ENCODE results near the gene VAPA. TPM values are rescaled to one million over a fixed set of nuclear protein-coding genes. Genes with fewer than 3 reads are reported as not detected.

VAPA gene
- total RNA-seq, 1 experiment from 2014 or later: 196 TPM

DNA sequence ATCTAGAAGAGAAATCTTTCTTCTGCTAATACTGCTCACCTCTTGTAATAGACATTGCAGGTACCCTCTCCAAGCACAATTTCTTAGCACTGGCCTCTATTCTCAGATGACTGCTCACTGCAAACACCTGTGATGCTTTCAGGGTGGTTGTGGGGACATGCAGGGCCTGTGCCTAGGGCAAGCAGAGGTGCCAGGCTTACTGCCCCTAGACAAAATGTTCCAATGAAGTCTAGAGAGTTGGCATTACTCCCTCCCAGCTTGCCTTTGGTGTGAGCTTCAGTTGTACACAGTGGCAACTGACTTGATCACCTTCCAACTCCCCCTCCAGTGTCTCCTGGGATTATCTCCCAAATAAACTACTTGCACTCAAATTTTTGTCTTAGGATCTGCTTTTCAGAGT, 41.0 kb upstream of the VAPA start:
- Mint-ChIP-seq H3K27ac (ENCODE audit: unreplicated experiment) (no peak overlapping the region), H3K27me3 (ENCODE audit: unreplicated experiment) (no peaks in the 10 kb centered on the region), H3K36me3 (ENCODE audit: insufficient read depth, unreplicated experiment) (peaks cover 24% of the 10 kb centered on the region), H3K4me1 (ENCODE audit: low read depth, unreplicated experiment) (peaks cover 64% of the 10 kb centered on the region), H3K9me3 (ENCODE audit: low read depth, unreplicated experiment) (no peaks in the 10 kb centered on the region), H3K4me3 (ENCODE audit: low read depth, unreplicated experiment) (no peak overlapping the region)
- BruUV-seq (replicated peaks): no TSS peak
- TF ChIP-seq, protein P1, sequence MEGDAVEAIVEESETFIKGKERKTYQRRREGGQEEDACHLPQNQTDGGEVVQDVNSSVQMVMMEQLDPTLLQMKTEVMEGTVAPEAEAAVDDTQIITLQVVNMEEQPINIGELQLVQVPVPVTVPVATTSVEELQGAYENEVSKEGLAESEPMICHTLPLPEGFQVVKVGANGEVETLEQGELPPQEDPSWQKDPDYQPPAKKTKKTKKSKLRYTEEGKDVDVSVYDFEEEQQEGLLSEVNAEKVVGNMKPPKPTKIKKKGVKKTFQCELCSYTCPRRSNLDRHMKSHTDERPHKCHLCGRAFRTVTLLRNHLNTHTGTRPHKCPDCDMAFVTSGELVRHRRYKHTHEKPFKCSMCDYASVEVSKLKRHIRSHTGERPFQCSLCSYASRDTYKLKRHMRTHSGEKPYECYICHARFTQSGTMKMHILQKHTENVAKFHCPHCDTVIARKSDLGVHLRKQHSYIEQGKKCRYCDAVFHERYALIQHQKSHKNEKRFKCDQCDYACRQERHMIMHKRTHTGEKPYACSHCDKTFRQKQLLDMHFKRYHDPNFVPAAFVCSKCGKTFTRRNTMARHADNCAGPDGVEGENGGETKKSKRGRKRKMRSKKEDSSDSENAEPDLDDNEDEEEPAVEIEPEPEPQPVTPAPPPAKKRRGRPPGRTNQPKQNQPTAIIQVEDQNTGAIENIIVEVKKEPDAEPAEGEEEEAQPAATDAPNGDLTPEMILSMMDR (IDR thresholded peaks at IDR 0.05; ENCODE audit: unreplicated experiment): no peak
- CTCF ChIA-PET: no interaction called here
- intact Hi-C loops (cut with micrococcal nuclease; ENCODE audit: unreplicated experiment): no loop called here
- DNase-seq: no peak

DNA sequence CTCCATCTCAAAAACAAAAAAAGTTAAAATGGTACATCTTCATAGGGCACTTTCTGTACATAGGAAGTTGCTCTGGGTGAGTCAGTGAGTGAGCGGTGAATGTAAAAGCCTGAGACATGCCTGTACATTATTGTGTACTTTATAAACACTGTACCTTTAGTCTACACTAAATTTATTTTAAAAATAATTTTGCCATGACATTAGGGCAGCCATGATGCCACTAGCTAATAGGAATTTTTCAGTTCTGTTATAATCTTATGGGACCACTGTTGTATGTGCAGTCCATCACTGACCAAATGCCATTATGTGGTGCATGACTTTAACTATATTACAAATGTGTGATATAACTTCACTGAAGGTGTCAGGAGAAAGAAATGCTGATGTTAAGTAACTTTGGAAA, 39.1 kb upstream of the VAPA start:
- Mint-ChIP-seq H3K36me3 (ENCODE audit: insufficient read depth, unreplicated experiment) (peaks cover 24% of the 10 kb centered on the region), H3K9me3 (ENCODE audit: low read depth, unreplicated experiment) (no peaks in the 10 kb centered on the region), H3K4me1 (ENCODE audit: low read depth, unreplicated experiment) (peaks cover 45% of the 10 kb centered on the region), H3K4me3 (ENCODE audit: low read depth, unreplicated experiment) (no peak overlapping the region), H3K27ac (ENCODE audit: unreplicated experiment) (peak overlapping the region; percentile 64), H3K27me3 (ENCODE audit: unreplicated experiment) (no peaks in the 10 kb centered on the region)
- intact Hi-C loops (cut with micrococcal nuclease; ENCODE audit: unreplicated experiment): loop anchor here (5.0 kb wide), 1 partner anchor 47 kb away; no protein-coding TSS in a partner anchor
- BruUV-seq (replicated peaks): no TSS peak
- TF ChIP-seq, protein P1 (IDR thresholded peaks at IDR 0.05; ENCODE audit: unreplicated experiment): no peak
- no peak for DNase-seq
- CTCF ChIA-PET: interaction anchor here (0.7 kb wide), 1 partner anchor 299 kb away, joined by 4 read pairs; no protein-coding TSS in a partner anchor

DNA sequence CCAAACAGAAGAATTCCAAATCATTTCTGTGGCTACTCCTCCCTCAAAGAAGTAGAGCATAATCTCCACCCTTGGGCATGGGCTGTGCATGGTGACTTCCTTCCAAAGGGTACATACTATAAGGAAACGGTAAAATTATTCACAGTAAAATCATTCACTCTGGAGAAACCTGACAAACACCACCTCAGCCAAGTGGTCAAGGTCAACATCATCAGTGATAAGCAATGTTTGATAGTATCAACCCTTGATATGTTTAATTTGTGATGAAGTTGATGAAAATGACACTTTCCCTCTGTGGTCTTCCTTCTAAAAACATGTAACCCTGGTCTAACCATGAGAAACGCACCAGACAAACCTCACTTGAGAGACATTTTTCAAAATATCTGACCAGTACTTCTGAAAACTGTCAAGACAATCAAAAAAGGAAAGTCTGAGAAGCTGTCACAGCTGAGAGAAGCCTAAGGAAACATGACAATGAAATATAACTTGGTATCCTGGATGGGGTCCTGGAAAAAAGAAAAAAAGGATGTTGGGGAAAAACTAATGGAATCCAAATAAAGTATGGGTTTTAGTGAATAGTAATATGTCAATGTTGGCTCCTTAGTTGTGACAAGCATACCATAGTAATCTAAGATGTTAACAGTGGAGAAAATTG, 37.5 kb upstream of the VAPA start:
- Mint-ChIP-seq H3K4me1 (ENCODE audit: low read depth, unreplicated experiment) (peaks cover 29% of the 10 kb centered on the region), H3K4me3 (ENCODE audit: low read depth, unreplicated experiment) (peak overlapping the region; percentile 67), H3K9me3 (ENCODE audit: low read depth, unreplicated experiment) (no peaks in the 10 kb centered on the region), H3K27ac (ENCODE audit: unreplicated experiment) (peak overlapping the region; percentile 97), H3K27me3 (ENCODE audit: unreplicated experiment) (no peaks in the 10 kb centered on the region), H3K36me3 (ENCODE audit: insufficient read depth, unreplicated experiment) (peaks cover 18% of the 10 kb centered on the region)
- CTCF ChIA-PET: interaction anchor here (0.6 to 1.6 kb wide), 9 partner anchors 16 to 299 kb away, joined by 3 to 4 read pairs (median 3); no protein-coding TSS in a partner anchor
- no peak for DNase-seq
- no TSS peak for BruUV-seq (replicated peaks)
- intact Hi-C loops (cut with micrococcal nuclease; ENCODE audit: unreplicated experiment): loop anchor here (2.0 to 5.0 kb wide), 2 partner anchors 42 to 49 kb away; no protein-coding TSS in a partner anchor
- TF ChIP-seq, protein P1 (IDR thresholded peaks at IDR 0.05; ENCODE audit: unreplicated experiment): no peak

DNA sequence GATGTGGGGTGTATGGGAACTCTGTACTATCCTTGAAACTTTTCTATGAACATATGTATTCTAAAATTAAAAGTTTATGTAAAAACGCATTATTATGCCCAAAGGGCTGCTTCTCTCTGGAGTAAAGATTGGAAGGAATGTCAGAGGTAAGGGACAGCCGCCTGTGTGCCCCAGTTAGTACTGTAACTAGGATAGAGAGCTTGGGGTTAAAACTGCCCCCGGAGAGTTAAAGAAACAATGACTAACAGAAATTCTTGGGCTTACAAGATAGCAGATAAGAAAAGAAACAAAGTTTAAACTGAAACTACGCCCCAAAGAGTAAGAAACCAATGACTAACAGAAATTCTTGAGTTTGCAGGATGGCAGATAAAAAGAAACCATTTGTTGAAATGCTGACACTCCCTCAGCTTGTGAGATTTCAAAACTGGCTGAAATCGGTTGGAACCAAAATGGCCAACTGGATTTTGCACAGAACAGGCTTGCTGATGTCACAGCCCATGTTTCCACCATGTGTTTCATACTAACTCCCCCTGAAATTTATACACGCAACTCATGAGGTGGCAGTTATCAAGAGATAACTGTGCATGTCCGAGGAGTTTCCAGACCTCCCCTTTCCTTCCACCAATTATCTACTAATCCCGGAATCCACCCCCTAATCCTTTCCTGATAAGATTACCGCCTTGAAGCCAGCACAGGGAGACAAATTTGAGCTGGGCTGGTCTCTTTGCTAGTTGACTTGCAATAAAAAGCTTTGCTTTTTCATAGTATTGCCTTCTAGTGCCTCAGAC, 36.8 kb upstream of the VAPA start:
- DNase-seq: peak; percentile 54
- Mint-ChIP-seq H3K27ac (ENCODE audit: unreplicated experiment) (peak overlapping the region; percentile 97), H3K9me3 (ENCODE audit: low read depth, unreplicated experiment) (no peaks in the 10 kb centered on the region), H3K27me3 (ENCODE audit: unreplicated experiment) (no peaks in the 10 kb centered on the region), H3K36me3 (ENCODE audit: insufficient read depth, unreplicated experiment) (peaks cover 18% of the 10 kb centered on the region), H3K4me3 (ENCODE audit: low read depth, unreplicated experiment) (peak overlapping the region; percentile 67), H3K4me1 (ENCODE audit: low read depth, unreplicated experiment) (peaks cover 25% of the 10 kb centered on the region)
- TF ChIP-seq, protein P1 (IDR thresholded peaks at IDR 0.05; ENCODE audit: unreplicated experiment): no peak
- no TSS peak for BruUV-seq (replicated peaks)
- intact Hi-C loops (cut with micrococcal nuclease; ENCODE audit: unreplicated experiment): loop anchor here (2.0 to 5.0 kb wide), 2 partner anchors 42 to 50 kb away; no protein-coding TSS in a partner anchor
- CTCF ChIA-PET: interaction anchor here (0.6 to 1.6 kb wide), 8 partner anchors 15 to 300 kb away, joined by 3 to 4 read pairs (median 3); no protein-coding TSS in a partner anchor

All from Calu3 (cell line).